HEK293 (cell line): ENCODE data around the gene SLC16A1.

Experiments
- CTCF ChIA-PET: fragments of 350-600 bp; formaldehyde crosslinking; extraction: SDS; loops from one replicate; lab custom pipeline; 2021; ENCODE audit warnings: antibody characterized with exemption; lab: Yijun Ruan, JAX
- POLR2A ChIA-PET: fragments of 300-600 bp; formaldehyde crosslinking; extraction: SDS; loops from one replicate; lab custom pipeline; 2020; ENCODE audit warnings: antibody characterized with exemption, inconsistent platforms; lab: Yijun Ruan, JAX
- H3K27ac ChIP-seq: fragments of 200-500 bp; sonication (Bioruptor generic); 2 replicates; pipeline ENCODE4 v1.5.1; 2014; ENCODE audit warnings: low read depth, low read length, control low read depth, inconsistent platforms; ENCODE audit errors: extremely low read depth
- H3K36me3 ChIP-seq, 2 experiments: fragments of 200-500 bp in 1 of 2; sonication (Bioruptor generic) in 1 of 2; 1 replicate in 1 of 2; 2 replicates in 1 of 2; pipeline ENCODE4 v1.5.1; 2014 to 2017; ENCODE audit warnings: inconsistent platforms in 2 of 2, low read length in 2 of 2; ENCODE audit not compliant: control insufficient read depth in 2 of 2, insufficient read depth in 1 of 2
- H3K4me1 ChIP-seq: fragments of 200-500 bp; sonication (Bioruptor generic); 2 replicates; pipeline ENCODE4 v1.5.1; 2014; ENCODE audit warnings: mild to moderate bottlenecking, low read length, inconsistent platforms; ENCODE audit not compliant: control insufficient read depth, insufficient read depth
- H3K4me3 ChIP-seq: 2 replicates; pipeline ENCODE4 v1.5.1; 2011; ENCODE audit warnings: low read depth, mild to moderate bottlenecking, control low read depth, low read length, moderate library complexity
- H3K9me3 ChIP-seq: fragments of 200-500 bp; sonication (Bioruptor generic); 2 replicates; pipeline ENCODE4 v1.5.1; 2014; ENCODE audit warnings: low read depth, low read length, inconsistent platforms; ENCODE audit not compliant: control insufficient read depth, insufficient read depth
- BCL11A ChIP-seq: fragments of 450-650 bp; formaldehyde crosslinking; IDR thresholded peaks from 2 replicates; pipeline ENCODE4 v1.5.1; 2016; ENCODE audit warnings: low read depth, missing biosample characterization, missing genetic modification characterization
- GLIS1 ChIP-seq: fragments of 450-650 bp; formaldehyde crosslinking; IDR thresholded peaks from 2 replicates; pipeline ENCODE4 v1.5.1; 2016; ENCODE audit warnings: missing biosample characterization, missing genetic modification characterization
- OSR2 ChIP-seq: fragments of 450-650 bp; formaldehyde crosslinking; IDR thresholded peaks from 2 replicates; pipeline ENCODE4 v1.5.1; 2016; ENCODE audit warnings: missing biosample characterization, missing genetic modification characterization
- PBX3 ChIP-seq: sonication (generic); formaldehyde crosslinking; IDR thresholded peaks from 2 replicates; pipeline ENCODE4 v1.8.1; 2022; ENCODE audit warnings: mild to moderate bottlenecking, moderate library complexity, missing genetic modification reagents
- REST ChIP-seq: fragments of 450-650 bp; formaldehyde crosslinking; IDR thresholded peaks from 2 replicates; pipeline ENCODE4 v1.5.1; 2016; ENCODE audit warnings: missing biosample characterization, missing genetic modification characterization
- TRIM28 ChIP-seq: IDR thresholded peaks from 2 replicates; pipeline ENCODE4 v1.6.1; 2011; ENCODE audit warnings: low read length, control low read depth, borderline replicate concordance
- ZBTB21 ChIP-seq: fragments of 450-650 bp; formaldehyde crosslinking; IDR thresholded peaks from 2 replicates; pipeline ENCODE4 v1.5.1; 2017; ENCODE audit warnings: missing biosample characterization, missing genetic modification characterization
- ZFP3 ChIP-seq: fragments of 450-650 bp; formaldehyde crosslinking; IDR thresholded peaks from 2 replicates; pipeline ENCODE4 v1.5.1; 2016; ENCODE audit warnings: low read depth, missing biosample characterization, missing genetic modification characterization
- ZFP69B ChIP-seq: fragments of 450-650 bp; formaldehyde crosslinking; IDR thresholded peaks from 2 replicates; pipeline ENCODE4 v1.5.1; 2016; ENCODE audit warnings: missing biosample characterization, missing genetic modification characterization
- ZNF10 ChIP-seq: fragments of 450-650 bp; formaldehyde crosslinking; IDR thresholded peaks from 2 replicates; pipeline ENCODE4 v1.5.1; 2017; ENCODE audit warnings: missing biosample characterization, missing genetic modification characterization
- ZNF112 ChIP-seq: fragments of 450-650 bp; formaldehyde crosslinking; IDR thresholded peaks from 2 replicates; pipeline ENCODE4 v1.5.0; 2017; ENCODE audit warnings: missing biosample characterization, missing genetic modification characterization
- ZNF184 ChIP-seq: fragments of 450-650 bp; IDR thresholded peaks from 2 replicates; pipeline ENCODE4 v1.5.1; 2018; ENCODE audit warnings: missing biosample characterization, mild to moderate bottlenecking, missing genetic modification characterization
- ZNF280C ChIP-seq: fragments of 450-650 bp; formaldehyde crosslinking; IDR thresholded peaks from 2 replicates; pipeline ENCODE4 v1.5.1; 2016; ENCODE audit warnings: missing biosample characterization, missing genetic modification characterization
- ZNF335 ChIP-seq: fragments of 450-650 bp; formaldehyde crosslinking; conservative IDR thresholded peaks from 2 replicates; pipeline ENCODE4 v1.5.1; 2016; ENCODE audit warnings: missing biosample characterization, missing genetic modification characterization
- ZNF341 ChIP-seq: fragments of 450-650 bp; formaldehyde crosslinking; IDR thresholded peaks from 2 replicates; pipeline ENCODE4; 2016; ENCODE audit warnings: low read depth, missing biosample characterization, missing genetic modification characterization
- ZNF362 ChIP-seq: fragments of 450-650 bp; formaldehyde crosslinking; IDR thresholded peaks from 2 replicates; pipeline ENCODE4 v1.5.1; 2016; ENCODE audit warnings: missing biosample characterization, missing genetic modification characterization
- ZNF366 ChIP-seq: fragments of 450-650 bp; formaldehyde crosslinking; conservative IDR thresholded peaks from 2 replicates; pipeline ENCODE4 v1.5.1; 2016; ENCODE audit warnings: missing biosample characterization, missing genetic modification characterization
- ZNF416 ChIP-seq: fragments of 450-650 bp; formaldehyde crosslinking; IDR thresholded peaks from 2 replicates; pipeline ENCODE4 v1.5.1; 2016; ENCODE audit warnings: missing biosample characterization, missing genetic modification characterization
- ZNF423 ChIP-seq: fragments of 450-650 bp; formaldehyde crosslinking; IDR thresholded peaks from 2 replicates; pipeline ENCODE4 v1.5.1; 2016; ENCODE audit warnings: missing biosample characterization, missing genetic modification characterization
- ZNF561 ChIP-seq: fragments of 450-650 bp; IDR thresholded peaks from 2 replicates; pipeline ENCODE4 v1.5.1; 2018; ENCODE audit warnings: missing biosample characterization, missing genetic modification characterization, borderline replicate concordance
- ZNF610 ChIP-seq: fragments of 450-650 bp; formaldehyde crosslinking; IDR thresholded peaks from 2 replicates; pipeline ENCODE4 v1.5.1; 2016; ENCODE audit warnings: missing biosample characterization, missing genetic modification characterization, borderline replicate concordance
- ZNF707 ChIP-seq: fragments of 450-650 bp; formaldehyde crosslinking; IDR thresholded peaks from 2 replicates; pipeline ENCODE4 v1.5.1; 2016; ENCODE audit warnings: missing biosample characterization, missing genetic modification characterization
- ZNF76 ChIP-seq: fragments of 450-650 bp; formaldehyde crosslinking; IDR thresholded peaks from 2 replicates; pipeline ENCODE4; 2016; ENCODE audit warnings: low read depth, missing biosample characterization, missing genetic modification characterization, borderline replicate concordance
- TF ChIP-seq, protein P1 (sequence below): fragments of 450-650 bp; formaldehyde crosslinking; IDR thresholded peaks from 2 replicates; pipeline ENCODE4 v1.5.1; 2016; ENCODE audit warnings: missing biosample characterization, missing genetic modification characterization

Gene SLC16A1

DNA sequence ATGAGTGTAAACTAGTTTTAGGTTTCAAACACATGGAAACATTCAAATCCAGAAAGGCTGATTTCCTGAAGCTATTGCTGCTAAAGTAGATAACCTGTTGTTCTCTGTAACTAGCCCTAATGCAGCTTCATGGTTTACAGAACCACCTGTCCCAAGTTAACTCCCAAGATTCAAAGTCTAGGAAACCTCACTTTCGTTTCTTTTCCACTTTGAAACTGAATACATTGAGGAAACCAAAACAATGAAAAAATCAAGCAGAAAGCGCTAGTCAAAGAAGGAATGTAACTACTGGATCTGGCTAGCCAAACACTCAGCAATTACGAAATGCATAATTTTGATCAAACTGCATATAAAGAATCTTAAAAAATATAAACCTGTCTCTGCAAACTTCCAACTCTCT, 17.8 kb downstream of the SLC16A1 start (continued):
- TF ChIP-seq ZNF366 (tag by site-specific recombination) (0 out of 2 replicates have a peak, but pooled peaks have one; percentile 17), ZNF610 (tag by site-specific recombination) (no peak), ZNF184 (tag by site-specific recombination) (no peak), BCL11A (tag by site-specific recombination) (no peak), ZNF707 (tag by site-specific recombination) (no peak)

DNA sequence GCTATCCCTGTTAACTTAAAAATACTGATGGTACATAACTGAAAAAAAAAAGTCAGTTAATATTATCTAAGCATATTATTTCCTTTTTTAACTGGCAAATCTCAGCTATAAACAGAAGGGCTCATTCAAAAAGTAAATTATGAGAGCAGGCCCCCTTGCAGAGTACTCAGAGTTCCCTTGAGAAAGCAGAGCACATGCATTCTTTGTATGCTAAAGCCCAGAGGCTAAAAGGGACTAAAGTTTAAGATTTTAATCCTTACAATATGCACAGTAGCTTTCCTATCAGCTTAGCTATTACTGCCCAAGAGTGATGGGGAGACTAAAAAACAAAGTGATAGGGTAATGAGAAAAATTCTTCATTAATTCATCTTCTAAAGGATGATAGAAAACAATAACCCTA, 18.5 kb downstream of the SLC16A1 start:
- POLR2A ChIA-PET, result interaction anchor here (2.3 to 3.1 kb wide), 2 partner anchors 17 to 19 kb away, joined by 11 to 16 read pairs; partner anchors contain the start of gene SLC16A1
- peaks cover 0 to 4% of the 10 kb centered on the region in 2 experiments; a peak in 1 of 3 replicates for H3K36me3 ChIP-seq
- H3K4me3 ChIP-seq, result no peak overlapping the region
- TF ChIP-seq GLIS1 (tag by site-specific recombination) (peak; percentile 26; the same call in 1 of the 2 replicates), OSR2 (tag by site-specific recombination) (0 out of 2 replicates have a peak, but pooled peaks have one; percentile 26), ZNF335 (tag by site-specific recombination) (peak; percentile 23), ZFP3 (tag by site-specific recombination) (no peak), REST (tag by site-specific recombination) (no peak), TRIM28 (no peak)
- TF ChIP-seq, all 188 proteins: peak for 3
- Histone ChIP-seq H3K4me1 (peaks cover 16% of the 10 kb centered on the region), H3K9me3 (no peaks in the 10 kb centered on the region), H3K27ac (0 out of 2 replicates have a peak overlapping the region, but pooled peaks have one; percentile 35)
- CTCF ChIA-PET, result interaction anchor here (0.7 to 1.7 kb wide), 6 partner anchors 20 to 223 kb away, joined by 3 to 5 read pairs (median 3); partner anchors contain the start of genes LRIG2 and PPM1J

DNA sequence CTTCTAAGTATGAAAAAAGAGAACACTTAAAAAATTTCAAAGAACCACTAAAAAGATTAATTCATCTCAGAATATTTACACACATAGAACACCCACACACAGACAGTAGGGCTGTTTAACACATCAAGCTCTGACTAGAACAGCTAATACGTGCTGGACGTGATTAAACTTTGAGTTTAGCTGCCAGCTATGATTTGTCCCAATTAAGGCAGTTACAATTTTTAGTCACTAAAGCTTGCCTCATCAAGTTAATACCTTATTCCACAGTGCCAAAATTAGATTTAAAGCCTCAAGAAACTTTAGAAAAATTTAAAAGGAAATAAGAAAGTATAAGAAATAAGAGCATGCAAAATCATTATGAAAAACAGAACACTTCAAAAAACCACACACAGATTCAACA, 18.9 kb downstream of the SLC16A1 start:
- POLR2A ChIA-PET, result interaction anchor here (2.3 to 3.1 kb wide), 2 partner anchors 17 to 19 kb away, joined by 11 to 16 read pairs; partner anchors contain the start of gene SLC16A1
- H3K36me3 ChIP-seq, result peaks cover 0 to 4% of the 10 kb centered on the region in 2 experiments; a peak in 1 of 3 replicates
- no peak for TF ChIP-seq ZNF423 (tag by site-specific recombination)
- no peak for TF ChIP-seq ZNF280C (tag by site-specific recombination)
- TF ChIP-seq ZNF561, result no peak
- no peak for TF ChIP-seq ZNF112 (tag by site-specific recombination)
- no peak for TF ChIP-seq ZNF362 (tag by site-specific recombination)
- TF ChIP-seq ZFP69B (tag by site-specific recombination), result no peak
- TF ChIP-seq, protein P1, sequence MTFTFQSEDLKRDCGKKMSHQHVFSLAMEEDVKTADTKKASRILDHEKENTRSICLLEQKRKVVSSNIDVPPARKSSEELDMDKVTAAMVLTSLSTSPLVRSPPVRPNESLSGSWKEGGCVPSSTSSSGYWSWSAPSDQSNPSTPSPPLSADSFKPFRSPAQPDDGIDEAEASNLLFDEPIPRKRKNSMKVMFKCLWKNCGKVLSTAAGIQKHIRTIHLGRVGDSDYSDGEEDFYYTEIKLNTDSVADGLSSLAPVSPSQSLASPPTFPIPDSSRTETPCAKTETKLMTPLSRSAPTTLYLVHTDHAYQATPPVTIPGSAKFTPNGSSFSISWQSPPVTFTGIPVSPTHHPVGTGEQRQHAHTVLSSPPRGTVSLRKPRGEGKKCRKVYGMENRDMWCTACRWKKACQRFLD (tag by site-specific recombination), result no peak
- no peak for TF ChIP-seq ZNF416
- peak; percentile 37 for TF ChIP-seq ZNF341 (tag by site-specific recombination)
- no peak for TF ChIP-seq ZNF10 (tag by site-specific recombination)
- TF ChIP-seq ZBTB21 (tag by site-specific recombination), result no peak
- no peak for TF ChIP-seq ZNF76 (tag by site-specific recombination)
- TF ChIP-seq PBX3 (CRISPR knock-in tag), result no peak

More for the DNA sequence above, 18.9 kb downstream of the SLC16A1 start:
- Histone ChIP-seq H3K9me3 (no peaks in the 10 kb centered on the region), H3K4me1 (peaks cover 16% of the 10 kb centered on the region), H3K4me3 (no peak overlapping the region), H3K27ac (no peak overlapping the region)
- CTCF ChIA-PET, result interaction anchor here (0.7 to 1.7 kb wide), 7 partner anchors 18 to 222 kb away, joined by 3 to 5 read pairs (median 3); partner anchors contain the start of genes LRIG2 and PPM1J
